ENCODE data around the gene GDI2.
"Not testable (repeated sequence)": the region's sequence is repeated elsewhere in the genome, so short reads cannot be mapped to it uniquely, and the experiment has no call there.

The GDI2 gene

GRCh38 chr10:5855979-5856700, 42.9 kb upstream of the GDI2 start:
- H2AK5ac ChIP-seq (ENCODE audit: low read length) = no peak overlapping the region
- no peak overlapping the region for H2BK120ac ChIP-seq (ENCODE audit: low read depth, low read length)
- no peaks in the 10 kb centered on the region for H3K4me1 ChIP-seq (ENCODE audit: control insufficient read depth, low read depth, low read length)
- H3K79me2 ChIP-seq (ENCODE audit: control insufficient read depth, insufficient read depth, low read length) = no peaks in the 10 kb centered on the region
- H3K23ac ChIP-seq (ENCODE audit: low read length) = no peak overlapping the region
- no peak overlapping the region for H4K5ac ChIP-seq (ENCODE audit: low read length)
- no peak for DNase-seq
- no peak overlapping the region for H3K27ac ChIP-seq (ENCODE audit: low read depth, low read length)
- no peak overlapping the region for H3K4ac ChIP-seq (ENCODE audit: low read depth, low read length)
- no CpG with 5 or more reads among the region's 18 CpGs for WGBS (ENCODE audit: extremely low coverage, insufficient coverage, low lambda C conversion rate)
- no peak overlapping the region for H3K18ac ChIP-seq (ENCODE audit: low read length)
- H3K27me3 ChIP-seq (ENCODE audit: insufficient read depth, low read length, poor library complexity) = no peaks in the 10 kb centered on the region
- H3K36me3 ChIP-seq (ENCODE audit: control insufficient read depth, insufficient read depth, low read length) = no peaks in the 10 kb centered on the region
- no peak overlapping the region for H3K4me2 ChIP-seq (ENCODE audit: low read length)
- no peak overlapping the region for H4K8ac ChIP-seq (ENCODE audit: low read depth, low read length)
- no peak overlapping the region for H3K4me3 ChIP-seq (ENCODE audit: low read length)
- no peak overlapping the region for H3K9ac ChIP-seq (ENCODE audit: low read length)
- no peak overlapping the region for H2BK5ac ChIP-seq (ENCODE audit: low read length)
- no peak overlapping the region for H3K56ac ChIP-seq (ENCODE audit: low read length)
- no peak overlapping the region for H2BK15ac ChIP-seq (replicated peaks; ENCODE audit: low read depth)
- H3K79me1 ChIP-seq (ENCODE audit: low read length) = no peaks in the 10 kb centered on the region

GRCh38 chr10:5854131-5854475, 40.9 kb upstream of the GDI2 start:
- Histone ChIP-seq H3K4me3 (ENCODE audit: low read length) (no peak overlapping the region), H3K18ac (ENCODE audit: low read length) (no peak overlapping the region), H3K4me2 (ENCODE audit: low read length) (no peak overlapping the region), H3K36me3 (ENCODE audit: control insufficient read depth, insufficient read depth, low read length) (no peaks in the 10 kb centered on the region), H3K27ac (ENCODE audit: low read depth, low read length) (no peak overlapping the region), H3K56ac (ENCODE audit: low read length) (no peak overlapping the region), H2BK15ac (replicated peaks; ENCODE audit: low read depth) (no peak overlapping the region), H3K4ac (ENCODE audit: low read depth, low read length) (no peak overlapping the region), H3K27me3 (ENCODE audit: insufficient read depth, low read length, poor library complexity) (no peaks in the 10 kb centered on the region), H4K8ac (ENCODE audit: low read depth, low read length) (no peak overlapping the region), H3K4me1 (ENCODE audit: control insufficient read depth, low read depth, low read length) (no peaks in the 10 kb centered on the region), H3K79me2 (ENCODE audit: control insufficient read depth, insufficient read depth, low read length) (no peaks in the 10 kb centered on the region), H4K5ac (ENCODE audit: low read length) (no peak overlapping the region), H3K79me1 (ENCODE audit: low read length) (no peaks in the 10 kb centered on the region), H2BK120ac (ENCODE audit: low read depth, low read length) (no peak overlapping the region), H2BK5ac (ENCODE audit: low read length) (no peak overlapping the region), H2AK5ac (ENCODE audit: low read length) (no peak overlapping the region), H3K9ac (ENCODE audit: low read length) (no peak overlapping the region), H3K23ac (ENCODE audit: low read length) (no peak overlapping the region)
- WGBS (ENCODE audit: extremely low coverage, insufficient coverage, low lambda C conversion rate) = no CpG with 5 or more reads among the region's 5 CpGs
- no peak for DNase-seq

- H2BK120ac ChIP-seq (ENCODE audit: low read depth, low read length); DNase-seq; H3K18ac ChIP-seq (ENCODE audit: low read length); H3K4me2 ChIP-seq (ENCODE audit: low read length); H4K5ac ChIP-seq (ENCODE audit: low read length); H3K79me2 ChIP-seq (ENCODE audit: control insufficient read depth, insufficient read depth, low read length); H3K36me3 ChIP-seq (ENCODE audit: control insufficient read depth, insufficient read depth, low read length); H3K27ac ChIP-seq (ENCODE audit: low read depth, low read length); H3K23ac ChIP-seq (ENCODE audit: low read length); H2BK5ac ChIP-seq (ENCODE audit: low read length); H3K56ac ChIP-seq (ENCODE audit: low read length); H2AK5ac ChIP-seq (ENCODE audit: low read length); H3K27me3 ChIP-seq (ENCODE audit: insufficient read depth, low read length, poor library complexity); H3K9ac ChIP-seq (ENCODE audit: low read length); H2BK15ac ChIP-seq (replicated peaks; ENCODE audit: low read depth); H3K4ac ChIP-seq (ENCODE audit: low read depth, low read length); H3K79me1 ChIP-seq (ENCODE audit: low read length); H3K4me1 ChIP-seq (ENCODE audit: control insufficient read depth, low read depth, low read length); H4K8ac ChIP-seq (ENCODE audit: low read depth, low read length); H3K4me3 ChIP-seq (ENCODE audit: low read length): not testable (repeated sequence)
- no CpG with 5 or more reads among the region's 4 CpGs for WGBS (ENCODE audit: extremely low coverage, insufficient coverage, low lambda C conversion rate)
These were observed 33.4 kb upstream of the GDI2 start for GRCh38 chr10:5846667-5847066.

GRCh38 chr10:5844345-5845055, 31.3 kb upstream of the GDI2 start:
- no peak for DNase-seq
- Histone ChIP-seq H3K27ac (ENCODE audit: low read depth, low read length) (no peak overlapping the region), H3K79me2 (ENCODE audit: control insufficient read depth, insufficient read depth, low read length) (no peaks in the 10 kb centered on the region), H3K56ac (ENCODE audit: low read length) (no peak overlapping the region), H4K5ac (ENCODE audit: low read length) (no peak overlapping the region), H3K4me2 (ENCODE audit: low read length) (no peak overlapping the region), H3K18ac (ENCODE audit: low read length) (no peak overlapping the region), H2BK5ac (ENCODE audit: low read length) (no peak overlapping the region), H2AK5ac (ENCODE audit: low read length) (no peak overlapping the region), H3K23ac (ENCODE audit: low read length) (no peak overlapping the region), H3K4me1 (ENCODE audit: control insufficient read depth, low read depth, low read length) (no peaks in the 10 kb centered on the region), H3K9ac (ENCODE audit: low read length) (no peak overlapping the region), H3K27me3 (ENCODE audit: insufficient read depth, low read length, poor library complexity) (no peaks in the 10 kb centered on the region), H3K4ac (ENCODE audit: low read depth, low read length) (no peak overlapping the region), H3K4me3 (ENCODE audit: low read length) (no peak overlapping the region), H3K79me1 (ENCODE audit: low read length) (no peaks in the 10 kb centered on the region), H4K8ac (ENCODE audit: low read depth, low read length) (no peak overlapping the region), H2BK120ac (ENCODE audit: low read depth, low read length) (no peak overlapping the region), H3K36me3 (ENCODE audit: control insufficient read depth, insufficient read depth, low read length) (no peaks in the 10 kb centered on the region), H2BK15ac (replicated peaks; ENCODE audit: low read depth) (no peak overlapping the region)
- no CpG with 5 or more reads among the region's 13 CpGs for WGBS (ENCODE audit: extremely low coverage, insufficient coverage, low lambda C conversion rate)

- Histone ChIP-seq H2BK15ac (replicated peaks; ENCODE audit: low read depth) (no peak overlapping the region), H3K36me3 (ENCODE audit: control insufficient read depth, insufficient read depth, low read length) (no peaks in the 10 kb centered on the region), H2BK120ac (ENCODE audit: low read depth, low read length) (no peak overlapping the region), H2AK5ac (ENCODE audit: low read length) (no peak overlapping the region), H3K4me3 (ENCODE audit: low read length) (no peak overlapping the region), H3K27ac (ENCODE audit: low read depth, low read length) (no peak overlapping the region), H3K18ac (ENCODE audit: low read length) (no peak overlapping the region), H3K9ac (ENCODE audit: low read length) (no peak overlapping the region), H3K4me2 (ENCODE audit: low read length) (no peak overlapping the region), H3K56ac (ENCODE audit: low read length) (no peak overlapping the region), H3K23ac (ENCODE audit: low read length) (no peak overlapping the region), H2BK5ac (ENCODE audit: low read length) (no peak overlapping the region), H3K4ac (ENCODE audit: low read depth, low read length) (no peak overlapping the region), H4K8ac (ENCODE audit: low read depth, low read length) (no peak overlapping the region), H3K27me3 (ENCODE audit: insufficient read depth, low read length, poor library complexity) (no peaks in the 10 kb centered on the region), H3K79me2 (ENCODE audit: control insufficient read depth, insufficient read depth, low read length) (no peaks in the 10 kb centered on the region), H3K4me1 (ENCODE audit: control insufficient read depth, low read depth, low read length) (no peaks in the 10 kb centered on the region), H3K79me1 (ENCODE audit: low read length) (no peaks in the 10 kb centered on the region), H4K5ac (ENCODE audit: low read length) (no peak overlapping the region)
- no peak for DNase-seq
- no CpG with 5 or more reads among the region's 4 CpGs for WGBS (ENCODE audit: extremely low coverage, insufficient coverage, low lambda C conversion rate)
These were observed 30.6 kb upstream of the GDI2 start for GRCh38 chr10:5843686-5844344.

Data from mesendoderm (in vitro differentiated cells).